OCI-LY3 (cell line): ENCODE results near the gene AMACR.

Source experiments
- EZH2phosphoT487 ChIP-seq: fragments of 200-600 bp; shearing (Covaris generic); IDR thresholded peaks from 2 replicates; pipeline ENCODE4 v1.6.1; 2018; ENCODE audit warnings: antibody characterized with exemption, mixed run types, low read depth
- TF ChIP-seq, protein P1 (sequence below): fragments of 200-600, 300-600 bp; sonication (generic); IDR thresholded peaks from 2 replicates; pipeline ENCODE4 v1.5.1; 2014; ENCODE audit warnings: antibody characterized with exemption, low read length, low read depth

DNA sequence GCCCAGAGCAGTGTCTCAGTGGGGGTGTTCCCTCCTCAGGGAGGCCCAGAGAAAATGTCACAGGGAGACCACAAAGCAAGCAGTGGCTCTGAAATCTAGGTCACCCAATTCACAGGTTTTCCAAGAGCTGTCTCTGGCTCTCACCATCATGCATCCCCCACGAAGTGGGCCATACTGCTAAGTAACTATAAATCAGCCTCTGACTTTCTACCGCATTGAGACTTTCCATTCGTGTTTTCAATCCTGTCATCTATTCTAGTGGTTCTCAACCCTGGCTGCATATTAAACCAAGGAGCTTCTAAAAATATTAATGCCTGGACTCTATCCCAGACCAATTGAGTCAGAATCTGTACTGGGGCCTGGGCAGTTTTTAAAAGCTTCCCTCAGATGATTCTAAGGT is 37.2 kb upstream of the AMACR start:
- TF ChIP-seq, protein P1, sequence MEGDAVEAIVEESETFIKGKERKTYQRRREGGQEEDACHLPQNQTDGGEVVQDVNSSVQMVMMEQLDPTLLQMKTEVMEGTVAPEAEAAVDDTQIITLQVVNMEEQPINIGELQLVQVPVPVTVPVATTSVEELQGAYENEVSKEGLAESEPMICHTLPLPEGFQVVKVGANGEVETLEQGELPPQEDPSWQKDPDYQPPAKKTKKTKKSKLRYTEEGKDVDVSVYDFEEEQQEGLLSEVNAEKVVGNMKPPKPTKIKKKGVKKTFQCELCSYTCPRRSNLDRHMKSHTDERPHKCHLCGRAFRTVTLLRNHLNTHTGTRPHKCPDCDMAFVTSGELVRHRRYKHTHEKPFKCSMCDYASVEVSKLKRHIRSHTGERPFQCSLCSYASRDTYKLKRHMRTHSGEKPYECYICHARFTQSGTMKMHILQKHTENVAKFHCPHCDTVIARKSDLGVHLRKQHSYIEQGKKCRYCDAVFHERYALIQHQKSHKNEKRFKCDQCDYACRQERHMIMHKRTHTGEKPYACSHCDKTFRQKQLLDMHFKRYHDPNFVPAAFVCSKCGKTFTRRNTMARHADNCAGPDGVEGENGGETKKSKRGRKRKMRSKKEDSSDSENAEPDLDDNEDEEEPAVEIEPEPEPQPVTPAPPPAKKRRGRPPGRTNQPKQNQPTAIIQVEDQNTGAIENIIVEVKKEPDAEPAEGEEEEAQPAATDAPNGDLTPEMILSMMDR = no peak
- no peak for TF ChIP-seq EZH2phosphoT487
